Central memory CD4-positive, alpha-beta T cell (primary cell): ENCODE data around the gene WBP1.
A peak's percentile ranks its signal among the peaks of the same experiment; 100 is the strongest.

Experiments used
- DNase-seq: peaks from one replicate; pipeline ENCODE4 v3.0.0; 2022

WBP1 gene

GRCh38 chr2:74504591-74504990, 46.4 kb downstream of the WBP1 start:
- DNase-seq: no peak

- DNase-seq: no peak
Observed at GRCh38 chr2:74505448-74506246, 47.4 kb downstream of the WBP1 start.

GRCh38 chr2:74507145-74507925, 49.1 kb downstream of the WBP1 start, which contains the start of gene PCGF1:
PCGF1 (minus strand) TSS chr2:74507695; CDS start chr2:74507668, 27 bp downstream.
- DNase-seq: peak; percentile 97

GRCh38 chr2:74507926-74508520, 49.8 kb downstream of the WBP1 start:
- no peak for DNase-seq

- no peak for DNase-seq
Observed at GRCh38 chr2:74510272-74510671, 52.0 kb downstream of the WBP1 start.
